GM21515 (cell line): ENCODE results near the gene MKRN3.

Experiments used
- ATAC-seq: cut with Tn5 transposase; IDR thresholded peaks from one replicate; pipeline ENCODE4 v1.9.1; 2021; ENCODE audit not compliant: unreplicated experiment

Gene MKRN3

DNA sequence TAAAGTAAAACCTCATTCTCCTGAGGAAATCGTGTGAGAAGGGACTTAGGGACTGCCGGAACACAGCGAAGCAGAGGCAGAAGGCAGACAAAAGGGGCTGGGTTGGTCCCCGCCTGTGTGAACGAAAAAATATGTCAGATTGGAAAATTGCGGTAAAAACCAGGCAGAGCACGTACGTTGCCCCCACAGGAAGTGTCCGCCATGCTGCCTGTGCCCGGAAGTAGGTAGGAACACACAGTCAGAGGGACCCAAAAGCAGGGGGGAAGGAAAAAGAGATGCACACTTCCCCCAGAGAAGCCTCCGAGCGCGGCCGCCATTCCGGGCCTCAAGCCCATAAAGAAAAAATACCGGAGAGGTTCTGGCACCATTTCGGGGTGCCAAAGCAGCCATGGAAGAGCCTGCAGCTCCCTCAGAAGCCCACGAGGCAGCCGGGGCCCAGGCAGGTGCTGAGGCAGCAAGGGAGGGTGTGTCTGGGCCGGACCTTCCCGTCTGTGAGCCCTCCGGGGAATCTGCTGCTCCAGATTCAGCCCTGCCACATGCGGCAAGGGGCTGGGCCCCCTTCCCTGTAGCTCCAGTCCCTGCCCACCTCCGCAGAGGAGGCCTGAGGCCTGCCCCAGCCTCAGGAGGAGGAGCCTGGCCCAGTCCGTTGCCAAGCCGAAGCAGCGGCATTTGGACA, at the start of gene MKRN3:
MKRN3 (plus strand) TSS at position 280 of the 676 bp plus-strand sequence; CDS start at position 389, 109 bp downstream.
- no peak for ATAC-seq

DNA sequence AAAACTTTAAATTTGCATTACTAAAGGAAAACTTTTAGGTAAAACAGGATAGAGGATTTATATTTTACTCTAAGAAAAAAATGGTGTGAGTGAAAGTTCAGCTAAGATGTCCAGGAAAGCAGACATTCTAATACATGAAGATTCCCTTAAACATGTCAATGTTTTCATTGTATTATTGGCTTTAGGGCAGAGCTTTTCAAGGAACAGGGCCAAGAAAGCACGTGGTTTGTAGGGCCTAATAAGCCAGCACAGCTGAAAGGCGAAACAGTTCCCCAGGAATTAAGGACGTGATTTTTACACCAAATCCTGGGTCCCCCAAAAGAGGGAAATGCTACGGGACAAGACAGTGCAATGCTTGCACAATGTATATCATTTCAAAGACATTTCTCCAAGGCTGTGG, 48.6 kb upstream of the MKRN3 start:
- ATAC-seq = no peak

DNA sequence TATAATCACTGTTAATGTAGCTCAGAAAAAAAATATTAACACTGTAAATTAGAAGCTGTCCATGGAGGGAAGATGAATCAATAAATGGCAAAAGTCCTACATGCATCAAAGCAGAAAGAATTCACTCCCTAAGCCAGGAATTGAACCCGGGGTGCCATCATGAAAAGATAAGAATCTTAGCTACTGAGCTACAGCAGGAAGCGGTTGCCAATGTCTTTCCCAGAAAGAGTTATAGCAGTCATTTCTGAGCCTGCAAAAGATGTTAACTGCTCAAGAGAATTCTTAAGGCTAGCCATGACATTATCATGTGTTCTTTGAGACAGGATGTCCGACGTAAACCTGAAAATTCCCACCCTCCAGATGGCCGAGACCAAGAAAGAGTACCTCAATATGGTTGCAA, 47.4 kb upstream of the MKRN3 start:
- ATAC-seq = no peak

DNA sequence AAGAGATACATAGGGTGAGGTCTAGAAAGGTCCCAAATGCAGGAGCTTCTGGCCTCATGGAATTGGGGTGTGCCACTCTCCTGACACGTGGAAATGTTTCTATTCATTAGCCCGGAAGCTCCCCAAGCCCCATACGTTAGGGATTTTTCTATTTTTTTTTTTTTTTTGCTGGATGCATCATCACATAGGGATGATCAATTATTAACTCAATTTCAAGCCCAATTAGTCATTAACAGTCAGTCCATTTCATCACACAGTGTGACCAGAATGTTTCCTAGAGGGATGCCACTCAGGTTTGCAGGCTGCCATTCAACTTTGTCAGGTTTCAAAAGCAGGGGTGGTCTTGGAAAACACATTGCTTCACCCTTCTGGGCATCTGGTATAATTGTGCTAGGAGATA, 40.7 kb upstream of the MKRN3 start:
- no peak for ATAC-seq

DNA sequence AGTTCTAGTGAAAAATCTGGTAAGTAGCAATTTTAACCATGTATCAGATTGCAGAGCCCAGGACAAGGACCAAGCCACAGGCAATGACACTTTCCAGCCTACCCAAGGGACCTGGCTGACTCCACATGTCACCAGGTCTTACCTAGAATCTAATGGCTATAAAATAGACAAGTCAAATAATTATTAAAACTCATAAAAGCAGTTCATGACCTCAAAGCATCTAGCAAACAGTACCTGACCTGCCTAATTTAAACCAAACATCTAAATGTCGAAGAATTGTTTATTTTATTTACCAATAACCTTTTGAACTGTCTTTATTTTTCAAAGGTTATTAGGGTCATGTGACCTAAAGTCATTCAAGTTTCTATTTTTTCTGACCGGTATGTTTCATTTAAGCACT, 35.6 kb upstream of the MKRN3 start:
- no peak for ATAC-seq

DNA sequence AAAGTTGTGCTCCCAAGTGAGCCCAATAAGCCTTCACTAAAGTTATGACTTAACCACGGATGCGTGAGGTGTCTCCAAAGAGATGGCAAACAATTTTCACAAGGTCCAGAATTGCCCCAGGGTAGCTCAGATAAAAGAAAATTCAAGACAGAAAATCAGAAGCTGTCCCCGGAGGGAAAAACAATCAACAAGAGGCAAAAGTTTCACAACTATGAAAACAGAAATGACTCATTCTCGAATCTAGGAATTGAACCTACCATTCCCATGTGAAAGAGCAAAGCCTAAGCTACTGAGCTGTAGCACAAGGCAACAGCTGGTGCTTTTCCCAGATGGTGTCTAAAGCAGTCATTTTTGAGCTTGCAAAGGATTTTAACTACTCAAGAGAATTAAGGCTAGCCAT, 33.5 kb upstream of the MKRN3 start:
- ATAC-seq = no peak

DNA sequence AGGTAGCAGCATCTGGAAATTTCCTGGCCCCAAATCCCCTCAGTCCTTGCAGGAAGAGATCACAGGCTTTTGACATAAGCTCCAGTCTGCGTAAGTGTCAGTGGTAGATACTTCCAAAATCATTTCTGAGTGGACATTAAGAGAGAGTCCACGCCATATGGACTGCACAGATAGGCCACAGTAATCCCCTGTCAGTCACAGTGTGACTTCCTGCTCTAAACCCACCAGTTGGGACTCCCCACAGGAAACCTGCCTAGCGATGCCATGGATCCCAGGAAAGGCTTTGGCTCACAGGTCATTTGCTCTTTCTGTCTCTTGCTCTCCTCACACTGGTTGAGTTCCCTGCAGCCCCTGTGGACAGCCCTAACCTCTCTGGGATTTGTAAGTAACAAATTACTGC, 28.8 kb upstream of the MKRN3 start:
- ATAC-seq = no peak

DNA sequence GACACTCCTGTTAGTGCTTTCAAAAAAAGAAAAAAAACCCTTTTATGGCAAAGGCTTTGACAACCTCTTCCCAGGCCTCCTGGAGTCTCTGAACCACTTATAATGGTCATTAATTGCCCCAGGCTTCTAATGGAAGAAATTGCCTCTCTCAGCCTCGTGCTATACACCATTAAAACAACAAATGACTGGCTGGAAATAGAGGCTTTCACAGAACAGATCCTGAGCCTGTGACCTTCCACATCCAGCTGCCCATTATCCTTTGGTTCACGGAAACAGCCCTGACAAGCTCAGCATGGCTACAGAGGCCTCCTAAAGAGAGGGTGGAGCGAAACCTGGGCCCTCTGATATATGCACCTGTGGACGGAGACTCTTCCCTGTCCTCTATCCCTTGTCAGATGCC, 26.8 kb upstream of the MKRN3 start:
- ATAC-seq = no peak

DNA sequence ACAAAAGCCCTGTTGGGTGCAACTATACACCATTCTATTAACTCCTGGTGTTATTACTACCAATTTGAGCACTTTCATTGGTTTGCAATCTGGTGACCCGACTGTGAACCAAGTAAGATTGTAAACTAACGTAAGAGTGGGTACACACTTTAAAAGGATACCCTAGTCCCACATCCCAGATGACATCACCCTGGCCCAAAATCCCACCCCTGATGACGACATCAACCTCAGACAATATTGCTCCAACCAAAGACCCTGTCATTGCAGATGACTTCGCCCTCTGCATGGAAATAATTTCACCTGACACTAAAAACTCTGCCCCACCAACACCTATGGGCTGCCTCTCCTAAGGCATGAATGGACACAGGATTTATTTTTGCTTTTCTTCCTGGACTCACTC, 25.6 kb upstream of the MKRN3 start:
- ATAC-seq = no peak

DNA sequence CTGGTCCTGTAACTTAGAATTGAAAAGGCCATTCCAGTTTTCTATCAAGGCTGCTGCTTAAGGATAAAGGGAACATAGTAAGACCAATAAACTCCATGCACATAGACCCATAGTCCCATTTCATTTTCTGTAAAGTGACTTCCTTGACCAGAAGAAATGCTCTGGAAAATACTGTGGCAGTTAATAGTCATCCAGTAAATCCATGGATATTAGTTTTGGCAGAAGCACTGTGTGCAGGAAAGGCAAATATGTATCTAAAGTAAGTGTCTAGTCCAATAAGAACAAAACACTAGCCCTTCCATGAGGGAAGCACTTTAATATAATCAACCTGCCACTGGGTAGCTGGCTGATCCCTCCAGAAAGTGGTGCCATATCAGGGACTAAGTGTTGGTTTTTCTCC, 19.3 kb upstream of the MKRN3 start:
- no peak for ATAC-seq

DNA sequence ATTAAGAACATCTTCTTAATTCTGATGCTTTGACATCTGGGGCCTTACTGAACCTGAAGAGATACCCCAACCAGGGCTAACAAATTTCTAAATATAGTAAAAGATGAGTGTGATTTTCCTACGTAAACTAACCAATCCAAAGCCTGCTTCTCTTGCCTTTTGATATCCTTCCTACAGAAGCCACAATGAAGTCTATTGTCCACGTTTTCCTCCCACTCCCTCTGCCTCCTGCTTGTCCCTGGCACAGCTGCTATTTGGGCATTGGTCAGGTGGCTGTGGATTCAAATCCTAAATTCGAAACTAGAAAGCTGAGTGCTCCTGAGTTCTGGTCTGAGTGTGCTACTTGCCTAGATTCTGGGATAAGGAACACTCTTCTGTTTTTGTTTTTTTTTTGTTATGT, 17.4 kb upstream of the MKRN3 start:
- ATAC-seq = no peak

DNA sequence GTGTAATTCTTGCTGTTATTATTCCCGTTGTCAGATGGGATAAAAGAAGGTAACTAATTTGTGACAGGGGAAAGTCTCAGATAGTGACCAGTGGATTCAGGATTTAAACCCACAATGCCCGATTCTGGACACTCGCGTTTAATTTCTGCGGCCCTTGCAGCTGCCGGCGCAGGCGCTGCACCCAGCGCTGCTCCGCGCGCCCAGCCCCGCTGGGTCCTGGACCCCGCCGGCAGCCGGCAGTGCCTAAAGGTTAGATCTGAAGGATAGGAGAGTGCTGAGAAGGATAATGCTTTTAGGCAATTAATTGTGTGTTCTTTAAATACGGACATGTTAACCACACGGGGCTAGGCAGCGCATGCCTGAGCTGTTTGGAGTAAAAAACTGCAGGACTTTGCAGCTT, 3.6 kb upstream of the MKRN3 start:
- ATAC-seq = no peak

DNA sequence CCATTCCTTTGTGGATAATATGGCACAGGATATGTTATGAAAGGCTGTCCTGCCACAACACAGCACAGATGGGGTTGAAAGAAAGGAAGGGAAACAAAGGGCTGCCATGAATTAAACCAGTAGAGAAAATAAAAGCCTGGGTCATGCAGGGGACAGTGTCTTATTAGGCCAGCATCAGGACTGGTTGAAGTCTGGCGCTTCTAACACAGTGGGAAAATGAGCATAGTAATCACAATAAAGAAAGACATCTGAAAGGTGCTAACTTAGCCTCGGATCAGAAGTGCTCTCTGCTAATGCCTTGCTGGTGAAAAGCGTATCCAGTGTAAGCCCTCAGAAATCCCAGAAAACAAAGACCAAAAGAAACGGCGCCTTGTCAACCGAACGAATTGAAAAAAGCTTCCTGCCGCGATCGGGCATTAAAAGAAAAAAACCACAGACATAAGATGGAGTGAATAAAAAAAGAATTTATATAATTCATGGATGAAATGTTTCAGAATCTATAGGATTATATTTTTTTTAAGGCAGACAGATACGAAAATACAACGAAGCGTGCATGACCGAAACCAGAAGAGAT, 566 bp upstream of the MKRN3 start:
- no peak for ATAC-seq

DNA sequence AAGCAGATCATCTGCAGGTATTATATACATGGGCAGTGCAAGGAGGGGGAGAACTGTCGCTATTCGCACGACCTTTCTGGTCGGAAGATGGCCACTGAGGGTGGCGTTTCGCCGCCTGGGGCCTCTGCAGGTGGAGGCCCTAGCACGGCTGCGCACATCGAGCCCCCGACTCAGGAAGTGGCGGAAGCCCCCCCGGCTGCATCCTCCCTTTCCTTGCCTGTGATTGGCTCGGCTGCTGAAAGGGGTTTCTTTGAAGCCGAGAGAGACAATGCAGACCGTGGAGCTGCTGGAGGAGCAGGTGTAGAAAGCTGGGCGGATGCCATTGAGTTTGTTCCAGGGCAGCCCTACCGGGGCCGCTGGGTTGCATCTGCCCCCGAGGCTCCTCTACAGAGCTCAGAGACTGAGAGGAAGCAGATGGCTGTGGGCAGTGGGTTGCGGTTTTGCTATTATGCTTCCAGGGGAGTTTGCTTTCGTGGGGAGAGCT, 639 bp downstream of the MKRN3 start:
- ATAC-seq = no peak

DNA sequence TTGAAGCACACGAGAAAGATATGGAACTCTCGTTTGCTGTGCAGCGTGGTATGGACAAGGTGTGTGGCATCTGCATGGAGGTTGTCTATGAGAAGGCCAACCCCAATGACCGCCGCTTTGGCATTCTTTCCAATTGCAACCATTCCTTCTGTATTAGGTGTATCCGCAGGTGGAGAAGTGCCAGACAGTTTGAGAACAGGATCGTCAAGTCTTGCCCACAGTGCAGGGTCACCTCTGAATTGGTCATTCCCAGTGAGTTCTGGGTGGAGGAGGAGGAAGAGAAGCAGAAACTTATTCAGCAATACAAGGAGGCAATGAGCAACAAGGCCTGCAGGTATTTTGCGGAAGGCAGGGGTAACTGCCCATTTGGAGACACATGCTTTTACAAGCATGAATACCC, 1.2 kb downstream of the MKRN3 start:
- no peak for ATAC-seq

DNA sequence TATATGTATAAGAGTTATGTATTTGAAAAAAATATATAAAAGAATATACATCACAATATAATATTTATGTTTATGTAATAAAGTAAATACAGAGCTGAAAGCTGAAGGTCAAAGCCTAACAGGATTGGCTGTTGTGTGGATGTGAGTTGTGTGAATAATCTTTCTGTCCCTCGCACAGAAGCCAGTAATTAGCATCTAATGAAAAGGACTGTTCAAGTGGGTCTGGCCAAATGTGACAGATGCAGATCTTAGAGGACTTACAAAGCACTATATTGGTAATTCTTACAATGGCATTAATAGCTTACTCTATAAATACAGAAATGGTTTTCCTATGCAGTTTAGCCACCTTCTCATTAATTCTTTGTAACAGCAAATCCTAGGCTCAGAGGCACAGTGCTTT, 2.4 kb downstream of the MKRN3 start:
- no peak for ATAC-seq

DNA sequence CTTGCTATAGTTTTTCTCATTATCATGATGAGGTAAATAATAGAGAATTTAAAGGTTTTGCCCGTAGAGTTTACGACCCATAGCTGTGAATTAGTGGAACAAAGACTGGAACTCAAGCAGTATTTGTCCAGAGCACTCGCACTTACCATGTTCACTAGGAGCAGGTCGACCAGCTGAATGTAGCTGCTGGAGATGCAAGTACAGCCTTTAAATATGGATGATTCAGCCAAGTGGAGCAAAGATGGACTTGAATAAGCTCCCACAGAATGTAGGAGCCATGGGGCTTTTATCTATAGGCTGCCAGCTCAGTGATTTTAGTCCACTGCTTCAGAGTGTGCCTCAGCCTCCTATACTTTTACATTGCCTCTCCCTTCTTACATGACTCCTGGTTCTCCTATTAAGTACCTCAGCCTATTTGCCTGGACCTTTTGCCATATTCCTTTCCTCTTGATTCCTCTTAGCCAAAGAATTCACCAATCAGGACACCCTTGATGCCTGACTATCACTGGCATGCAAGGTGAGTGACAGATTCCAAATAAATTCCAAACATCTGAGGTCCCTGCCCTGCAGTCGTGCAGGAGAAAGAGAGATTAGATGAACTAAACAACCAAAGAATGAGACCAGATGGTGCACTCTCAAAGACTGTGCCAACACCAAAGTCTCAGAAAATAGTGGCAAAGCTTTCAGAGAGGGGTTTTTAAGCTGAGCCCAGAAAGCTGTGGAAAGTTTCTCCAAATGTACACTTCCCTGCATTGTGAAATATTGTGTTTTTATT, 3.9 kb downstream of the MKRN3 start:
- ATAC-seq = no peak

DNA sequence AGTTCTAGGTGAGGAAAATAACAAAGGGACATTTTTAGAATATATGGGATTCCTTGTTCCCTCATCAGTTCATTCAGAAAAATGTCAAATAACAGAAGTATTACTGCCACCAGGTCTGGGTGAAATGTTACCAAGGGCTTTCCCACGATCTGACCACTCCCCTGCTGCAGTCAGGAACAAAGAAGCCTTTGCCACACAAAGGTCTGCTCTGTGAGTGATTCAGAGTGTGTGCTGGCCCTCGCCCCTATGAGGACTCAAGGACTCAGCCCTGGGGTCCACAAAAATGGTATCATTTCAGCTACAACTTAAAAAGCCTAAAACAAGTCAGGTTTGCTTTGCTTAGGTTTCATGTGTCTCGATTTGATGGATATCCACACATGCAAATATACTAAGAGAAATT, 5.0 kb downstream of the MKRN3 start:
- ATAC-seq = no peak

DNA sequence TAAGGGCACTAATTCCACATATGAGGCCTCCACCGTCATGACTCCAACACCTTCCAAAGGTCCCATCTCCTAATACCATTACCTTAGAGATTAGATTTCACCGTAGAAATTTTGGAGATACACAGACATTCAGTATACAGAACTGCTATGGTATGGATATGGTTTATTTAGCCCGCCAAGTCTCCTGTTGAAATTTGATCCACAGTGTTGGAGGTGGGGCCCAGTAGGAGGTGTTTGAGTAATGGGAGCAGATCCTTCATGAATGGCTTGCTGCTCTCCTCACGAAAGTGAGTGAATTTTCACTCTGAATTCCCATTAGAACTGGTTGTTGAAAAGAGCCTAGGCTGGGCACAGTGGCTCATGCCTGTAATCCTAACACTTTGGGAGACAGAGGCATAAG, 7.4 kb downstream of the MKRN3 start:
- no peak for ATAC-seq

DNA sequence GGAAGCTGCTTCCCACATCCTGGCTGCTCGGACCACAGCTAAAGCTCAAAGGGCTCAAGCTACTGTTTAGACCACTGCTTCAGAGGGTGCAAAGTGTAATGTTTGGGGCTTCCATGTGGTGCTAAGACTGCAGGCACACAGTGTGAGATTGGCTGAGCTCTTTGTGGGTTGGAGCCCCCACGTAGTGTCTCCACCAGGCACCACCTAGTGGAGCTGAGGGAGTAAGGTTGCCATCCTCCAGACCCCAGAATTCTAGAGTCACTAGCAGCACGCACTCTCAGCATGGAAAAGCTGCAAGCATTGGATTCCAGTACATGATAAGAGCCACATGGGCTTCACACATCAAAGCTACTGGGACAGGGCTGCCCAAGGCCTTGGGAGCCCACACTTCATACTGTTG, 9.3 kb downstream of the MKRN3 start:
- ATAC-seq = no peak

DNA sequence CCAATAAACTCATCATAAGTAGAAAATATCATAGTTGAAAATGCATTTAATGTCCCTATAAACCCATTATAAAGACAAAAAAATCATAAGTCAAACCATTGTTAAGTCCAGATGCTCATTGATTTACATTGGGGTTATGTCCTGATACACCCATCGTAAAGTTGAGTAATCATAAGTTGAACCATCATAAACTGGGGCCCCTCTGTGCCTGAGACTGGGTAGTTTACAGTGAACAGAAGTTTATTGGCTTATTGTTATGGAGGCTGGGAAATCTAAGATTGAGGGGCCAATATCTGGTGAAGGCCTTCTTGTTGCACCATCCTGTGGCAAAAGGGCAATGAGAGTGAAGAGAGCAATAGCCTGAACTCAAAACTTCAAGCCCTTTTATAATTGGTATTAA, 10.6 kb downstream of the MKRN3 start:
- no peak for ATAC-seq

DNA sequence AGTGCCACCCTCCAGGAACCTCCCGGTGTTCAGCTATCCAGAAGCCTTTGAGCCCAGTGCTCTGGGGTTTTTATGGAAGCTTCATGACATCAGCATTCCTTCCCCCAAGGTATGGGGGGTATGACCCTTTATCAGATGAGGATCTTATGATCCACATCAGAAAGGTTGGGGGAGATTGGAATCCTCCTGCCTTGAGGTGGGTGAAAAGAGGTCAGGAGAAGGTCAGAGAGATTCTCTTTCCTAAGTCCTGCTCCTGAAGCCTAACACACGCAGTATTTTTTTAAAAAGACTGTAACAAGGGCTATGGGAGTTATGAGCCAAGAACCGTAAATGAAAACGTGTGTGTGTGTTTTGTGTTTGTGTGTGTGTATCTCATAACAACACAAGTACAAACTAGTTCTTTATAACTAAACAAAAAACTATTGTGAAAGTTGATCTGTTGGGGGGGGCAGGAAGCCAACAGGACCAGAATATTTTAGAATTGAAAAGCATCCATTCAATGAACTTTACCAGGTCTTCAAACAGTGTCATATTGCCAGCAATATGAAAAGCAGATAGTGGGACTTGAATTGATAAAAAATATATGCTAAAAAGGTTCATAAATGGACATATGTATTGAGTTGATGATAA, 13.2 kb downstream of the MKRN3 start:
- ATAC-seq = no peak
